NCI-H1694 treated with DMSO at 0.1 percent for 48 hours (cell line): ENCODE measurements around the gene TMEM163.

Experiments used
- DNase-seq: peaks from one replicate; lab custom pipeline; 2025; lab: John Stamatoyannopoulos, UW

The TMEM163 gene

GRCh38 chr2:134410831-134411231 is 308.0 kb downstream of the TMEM163 start:
- DNase-seq: no peak

GRCh38 chr2:134410006-134410405 is 308.8 kb downstream of the TMEM163 start:
- DNase-seq: no peak

- DNase-seq: no peak
Measured at GRCh38 chr2:134408791-134409190, 310.0 kb downstream of the TMEM163 start.

- DNase-seq: no peak
Measured at GRCh38 chr2:134408386-134408785, 310.4 kb downstream of the TMEM163 start.

- no peak for DNase-seq
Measured at GRCh38 chr2:134407154-134407890, 311.5 kb downstream of the TMEM163 start.

GRCh38 chr2:134406736-134407135 is 312.1 kb downstream of the TMEM163 start:
- DNase-seq: no peak

- no peak for DNase-seq
Measured at GRCh38 chr2:134406311-134406710, 312.5 kb downstream of the TMEM163 start.
